ENCODE data around the gene ATN1.
"Not testable (repeated sequence)": the region's sequence is repeated elsewhere in the genome, so short reads cannot be mapped to it uniquely, and the experiment has no call there.

The ATN1 gene

DNA sequence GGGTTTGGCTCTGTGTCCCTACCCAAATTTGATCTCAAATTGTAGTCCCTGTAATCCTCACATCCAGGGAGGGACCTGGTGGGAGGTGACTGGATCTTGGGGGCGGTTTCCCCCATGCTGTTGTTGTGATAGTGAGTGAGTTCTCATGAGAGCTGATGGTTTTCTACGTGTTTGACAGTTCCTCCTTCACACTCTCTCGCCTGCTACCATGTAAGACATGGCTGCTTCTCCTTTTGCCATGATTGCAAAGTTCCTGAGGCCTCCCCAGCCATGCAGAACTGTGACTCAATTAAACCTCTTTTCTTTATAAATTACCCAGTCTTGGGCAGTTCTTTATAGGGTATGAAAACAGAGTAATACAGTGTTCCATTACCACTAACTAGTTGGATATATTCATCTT lies 33.4 kb upstream of the ATN1 start:
- Mint-ChIP-seq H3K4me1 (peaks cover 12% of the 10 kb centered on the region), H3K27ac (no peak overlapping the region), H3K4me3 (no peak overlapping the region), H3K36me3 (no peaks in the 10 kb centered on the region), H3K9me3 (no peaks in the 10 kb centered on the region), H3K27me3 (no peaks in the 10 kb centered on the region)

GRCh38 chr12:6896846-6897435 lies 30.8 kb upstream of the ATN1 start:
- no peak overlapping the region for H3K4me3 Mint-ChIP-seq
- no peaks in the 10 kb centered on the region for H3K36me3 Mint-ChIP-seq
- H3K27me3 Mint-ChIP-seq = no peaks in the 10 kb centered on the region
- no peak overlapping the region for H3K27ac Mint-ChIP-seq
- H3K4me1 Mint-ChIP-seq = peaks cover 5% of the 10 kb centered on the region
- no peaks in the 10 kb centered on the region for H3K9me3 Mint-ChIP-seq

- Mint-ChIP-seq H3K9me3 (no peaks in the 10 kb centered on the region), H3K36me3 (no peaks in the 10 kb centered on the region), H3K4me1 (peaks cover 8% of the 10 kb centered on the region), H3K4me3 (no peak overlapping the region), H3K27me3 (no peaks in the 10 kb centered on the region), H3K27ac (no peak overlapping the region)
Observed at GRCh38 chr12:6899427-6899826, 28.3 kb upstream of the ATN1 start.

DNA sequence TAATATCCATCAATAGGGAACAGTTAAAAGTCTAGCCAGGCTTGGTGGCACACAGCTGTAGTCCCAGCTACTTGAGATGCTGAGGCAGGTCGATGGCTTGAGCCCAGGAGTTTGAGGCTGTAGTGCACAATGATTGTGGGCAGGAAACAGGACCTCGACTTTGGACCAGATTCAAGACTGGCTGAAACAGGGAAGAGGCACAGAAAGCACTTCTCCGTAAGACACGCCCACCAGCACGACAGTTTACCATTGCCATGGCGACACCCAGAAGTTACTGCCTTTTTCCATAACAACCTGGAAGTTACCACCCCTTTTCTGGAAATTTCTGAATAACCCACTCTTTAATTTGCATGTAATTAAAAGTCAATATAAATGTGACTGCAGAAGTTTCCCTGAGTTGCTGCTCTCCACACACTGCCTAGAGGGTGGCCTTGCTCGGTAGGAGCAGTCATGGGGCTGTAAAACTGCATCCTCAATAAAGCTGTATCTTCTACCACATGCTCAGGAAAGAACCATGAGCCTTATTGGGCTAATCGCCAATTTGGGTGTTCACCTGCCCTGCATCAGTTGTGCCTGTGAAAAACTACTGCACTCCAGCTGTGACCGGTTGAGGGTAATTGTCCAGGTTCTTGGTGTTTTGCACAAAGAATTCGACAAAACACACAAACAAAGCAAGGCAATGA lies 27.8 kb upstream of the ATN1 start:
- Mint-ChIP-seq H3K27ac (no peak overlapping the region), H3K9me3 (no peaks in the 10 kb centered on the region)

DNA sequence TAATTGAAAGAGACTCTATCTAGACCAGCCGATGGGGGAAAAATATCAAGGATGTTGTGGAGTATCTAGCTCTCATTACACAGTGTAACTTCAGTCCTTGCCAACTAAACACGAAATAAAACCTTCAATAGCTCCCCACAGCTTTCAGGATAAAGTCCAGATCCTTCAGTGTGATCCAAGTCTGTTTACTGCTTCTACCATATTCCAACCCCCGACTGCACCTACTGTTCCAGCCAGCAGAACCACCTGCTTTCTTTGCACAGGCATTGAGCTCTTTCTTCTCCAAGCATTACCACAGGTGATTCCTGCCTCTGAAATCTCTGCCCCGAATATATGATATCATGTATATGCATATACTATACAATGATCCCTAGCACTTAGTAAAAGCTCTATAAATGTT lies 25.3 kb upstream of the ATN1 start:
- Mint-ChIP-seq H3K4me1 (peaks cover 8% of the 10 kb centered on the region), H3K9me3 (no peaks in the 10 kb centered on the region), H3K27ac (no peak overlapping the region), H3K27me3 (no peaks in the 10 kb centered on the region), H3K4me3 (no peak overlapping the region), H3K36me3 (no peaks in the 10 kb centered on the region)

More for the DNA sequence above, 27.8 kb upstream of the ATN1 start:
- Mint-ChIP-seq H3K27me3 (no peaks in the 10 kb centered on the region), H3K4me3 (no peak overlapping the region), H3K4me1 (peaks cover 8% of the 10 kb centered on the region), H3K36me3 (no peaks in the 10 kb centered on the region)

DNA sequence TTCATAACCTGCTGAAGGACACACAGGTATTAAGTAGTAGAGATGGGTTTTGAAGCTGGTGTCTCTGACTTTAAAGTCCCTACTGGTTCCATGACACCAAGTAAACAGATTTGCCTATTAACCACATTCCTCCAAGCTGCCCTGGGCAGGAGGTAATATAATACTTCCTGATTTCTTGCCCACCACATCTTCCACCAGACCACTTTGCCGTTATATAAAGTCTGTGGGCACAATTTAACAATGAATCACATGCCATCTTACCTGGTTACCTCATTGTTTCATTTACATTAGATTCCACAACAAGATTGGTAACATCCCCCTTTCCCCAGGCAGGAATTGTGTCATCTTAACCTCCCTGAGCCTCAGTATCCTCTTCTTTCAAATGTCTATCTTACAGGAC lies 24.0 kb upstream of the ATN1 start:
- no peaks in the 10 kb centered on the region for H3K36me3 Mint-ChIP-seq
- peaks cover 8% of the 10 kb centered on the region for H3K4me1 Mint-ChIP-seq
- H3K27me3 Mint-ChIP-seq = no peaks in the 10 kb centered on the region
- no peak overlapping the region for H3K27ac Mint-ChIP-seq
- H3K4me3 Mint-ChIP-seq = no peak overlapping the region
- H3K9me3 Mint-ChIP-seq = no peaks in the 10 kb centered on the region

DNA sequence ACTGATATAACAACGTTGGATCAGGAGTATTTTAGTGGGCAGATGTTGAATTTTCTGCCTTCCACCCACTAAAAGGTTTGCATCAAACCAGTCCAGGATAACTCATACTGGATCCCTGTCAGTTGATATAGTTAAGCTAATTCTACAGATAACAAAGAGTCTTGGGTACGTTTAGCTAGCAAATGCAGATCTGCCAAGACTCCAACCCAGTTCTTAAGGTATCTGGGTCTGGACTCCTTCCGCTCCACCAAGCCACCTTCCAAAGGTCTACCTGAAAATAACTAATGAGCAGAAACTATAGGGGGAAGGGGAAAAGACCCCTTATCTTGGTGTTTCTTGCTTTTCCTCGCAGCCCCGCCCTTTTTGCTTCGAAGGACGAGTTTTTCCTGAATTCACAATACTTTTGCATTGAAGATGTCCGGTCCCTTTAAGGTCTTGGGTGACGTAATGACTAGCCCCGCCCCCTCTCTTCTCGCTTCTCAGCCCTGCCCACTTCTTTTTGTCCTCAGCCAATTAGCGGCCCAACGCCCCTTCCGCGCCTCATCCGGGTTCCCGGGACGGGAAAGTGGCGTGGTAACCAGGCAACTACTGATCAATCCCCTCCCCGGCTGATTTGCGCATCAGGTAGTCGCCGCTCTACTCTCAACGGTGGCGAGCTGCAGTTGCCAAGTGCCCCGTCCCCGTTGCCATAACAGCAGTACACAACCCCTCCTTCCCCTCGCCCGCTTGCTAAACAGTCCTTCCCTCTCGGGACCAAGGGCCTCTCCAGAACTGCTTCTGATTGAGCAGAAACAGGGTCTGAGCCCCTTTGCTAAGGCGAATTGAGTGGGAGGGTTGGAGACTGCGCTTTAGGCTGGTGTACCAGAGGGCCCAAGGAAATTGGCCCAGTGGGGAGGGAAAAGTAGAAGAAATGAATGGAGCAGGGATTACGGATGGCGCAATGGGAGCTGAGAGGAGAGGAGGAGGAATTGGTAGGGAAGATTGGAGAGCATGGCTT lies 23.2 kb upstream of the ATN1 start, which contains the start of gene LRRC23:
Gene LRRC23 (plus strand): TSS at position 543 of the 997 bp plus-strand sequence. CDS start 812 bp downstream, outside the sequence.
- no peak within 1 kb of the TSS for H3K4me3 Mint-ChIP-seq

DNA sequence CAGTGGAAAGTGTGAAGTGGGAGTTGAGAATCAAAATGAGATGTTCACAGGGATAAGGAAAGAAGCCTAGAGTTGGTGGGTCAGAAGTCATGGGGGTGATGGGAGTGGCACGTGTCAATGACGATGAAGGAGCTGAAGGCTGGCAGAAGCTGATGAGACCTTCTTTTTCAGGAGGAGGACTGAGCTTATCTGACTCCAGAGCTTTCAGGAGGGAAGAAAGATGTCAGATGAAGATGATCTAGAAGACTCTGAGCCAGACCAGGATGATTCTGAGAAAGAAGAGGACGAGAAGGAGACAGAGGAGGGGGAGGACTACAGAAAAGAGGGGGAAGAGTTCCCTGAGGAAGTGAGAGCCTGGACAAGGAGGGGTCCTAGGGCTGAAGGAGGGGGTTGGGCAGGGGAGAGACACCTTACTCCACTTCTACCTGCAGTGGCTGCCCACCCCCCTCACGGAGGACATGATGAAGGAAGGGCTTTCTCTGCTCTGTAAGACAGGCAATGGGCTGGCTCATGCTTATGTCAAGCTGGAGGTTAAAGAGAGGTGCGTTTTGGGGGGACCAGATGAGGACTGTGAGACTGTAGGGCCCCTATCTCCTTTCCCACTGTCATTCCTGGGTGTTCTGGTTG lies 22.2 kb upstream of the ATN1 start:
- Mint-ChIP-seq H3K4me3 (no peak overlapping the region), H3K27me3 (no peaks in the 10 kb centered on the region), H3K4me1 (peaks cover 3% of the 10 kb centered on the region), H3K27ac (no peak overlapping the region), H3K36me3 (no peaks in the 10 kb centered on the region), H3K9me3 (no peaks in the 10 kb centered on the region)

More for the DNA sequence above, 23.2 kb upstream of the ATN1 start, which contains the start of gene LRRC23:
- H3K27ac Mint-ChIP-seq = no peak within 1 kb of the TSS
- no peaks in the 10 kb centered on the region for H3K9me3 Mint-ChIP-seq
- H3K4me1 Mint-ChIP-seq = peaks cover 5% of the 10 kb centered on the region
- H3K36me3 Mint-ChIP-seq = no peaks in the 10 kb centered on the region
- no peaks in the 10 kb centered on the region for H3K27me3 Mint-ChIP-seq

- H3K27me3 Mint-ChIP-seq, H3K27ac Mint-ChIP-seq, H3K36me3 Mint-ChIP-seq, H3K9me3 Mint-ChIP-seq, H3K4me3 Mint-ChIP-seq, H3K4me1 Mint-ChIP-seq: not testable (repeated sequence)
Observed at GRCh38 chr12:6908141-6908540, 19.6 kb upstream of the ATN1 start.

GRCh38 chr12:6909421-6910145 lies 18.2 kb upstream of the ATN1 start:
- no peaks in the 10 kb centered on the region for H3K36me3 Mint-ChIP-seq
- H3K4me3 Mint-ChIP-seq = no peak overlapping the region
- H3K27me3 Mint-ChIP-seq = no peaks in the 10 kb centered on the region
- peaks cover 15% of the 10 kb centered on the region for H3K4me1 Mint-ChIP-seq
- no peak overlapping the region for H3K27ac Mint-ChIP-seq
- H3K9me3 Mint-ChIP-seq = no peaks in the 10 kb centered on the region

GRCh38 chr12:6912164-6912935 lies 15.4 kb upstream of the ATN1 start:
- Mint-ChIP-seq H3K36me3 (no peaks in the 10 kb centered on the region), H3K4me1 (peaks cover 38% of the 10 kb centered on the region), H3K9me3 (no peaks in the 10 kb centered on the region), H3K27me3 (no peaks in the 10 kb centered on the region), H3K27ac (peak overlapping the region; percentile 77), H3K4me3 (peak overlapping the region; percentile 56)

DNA sequence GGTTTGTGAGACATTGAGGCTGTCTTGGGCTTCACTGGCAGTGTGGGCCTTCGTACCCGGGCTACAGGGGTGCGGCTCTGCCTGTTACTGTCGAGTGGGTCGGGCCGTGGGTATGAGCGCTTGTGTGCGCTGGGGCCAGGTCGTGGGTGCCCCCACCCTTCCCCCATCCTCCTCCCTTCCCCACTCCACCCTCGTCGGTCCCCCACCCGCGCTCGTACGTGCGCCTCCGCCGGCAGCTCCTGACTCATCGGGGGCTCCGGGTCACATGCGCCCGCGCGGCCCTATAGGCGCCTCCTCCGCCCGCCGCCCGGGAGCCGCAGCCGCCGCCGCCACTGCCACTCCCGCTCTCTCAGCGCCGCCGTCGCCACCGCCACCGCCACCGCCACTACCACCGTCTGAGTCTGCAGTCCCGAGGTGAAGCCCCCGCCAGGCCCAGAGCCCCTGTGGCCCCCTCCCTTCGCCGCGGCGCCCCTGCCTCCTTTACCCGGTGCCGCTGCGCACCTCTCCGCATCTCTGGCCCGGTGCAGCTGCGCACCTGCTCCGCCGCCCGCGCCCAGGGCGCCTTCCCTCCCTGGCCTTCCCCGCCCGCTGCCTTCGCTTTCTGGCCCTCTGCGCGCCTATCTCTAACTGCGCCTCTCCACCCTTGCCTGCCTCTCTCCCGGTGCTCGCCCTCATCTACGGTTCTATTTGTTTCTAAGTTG lies 13.4 kb upstream of the ATN1 start, which contains the start of gene ENO2:
Gene ENO2 (plus strand): TSS at position 335 of the 701 bp plus-strand sequence. CDS start 1,253 bp downstream, outside the sequence.
- Mint-ChIP-seq H3K9me3 (no peaks in the 10 kb centered on the region), H3K36me3 (no peaks in the 10 kb centered on the region), H3K27me3 (no peaks in the 10 kb centered on the region), H3K27ac (peak within 1 kb of the TSS; percentile 95), H3K4me3 (peak within 1 kb of the TSS; percentile 95), H3K4me1 (peaks cover 38% of the 10 kb centered on the region)

DNA sequence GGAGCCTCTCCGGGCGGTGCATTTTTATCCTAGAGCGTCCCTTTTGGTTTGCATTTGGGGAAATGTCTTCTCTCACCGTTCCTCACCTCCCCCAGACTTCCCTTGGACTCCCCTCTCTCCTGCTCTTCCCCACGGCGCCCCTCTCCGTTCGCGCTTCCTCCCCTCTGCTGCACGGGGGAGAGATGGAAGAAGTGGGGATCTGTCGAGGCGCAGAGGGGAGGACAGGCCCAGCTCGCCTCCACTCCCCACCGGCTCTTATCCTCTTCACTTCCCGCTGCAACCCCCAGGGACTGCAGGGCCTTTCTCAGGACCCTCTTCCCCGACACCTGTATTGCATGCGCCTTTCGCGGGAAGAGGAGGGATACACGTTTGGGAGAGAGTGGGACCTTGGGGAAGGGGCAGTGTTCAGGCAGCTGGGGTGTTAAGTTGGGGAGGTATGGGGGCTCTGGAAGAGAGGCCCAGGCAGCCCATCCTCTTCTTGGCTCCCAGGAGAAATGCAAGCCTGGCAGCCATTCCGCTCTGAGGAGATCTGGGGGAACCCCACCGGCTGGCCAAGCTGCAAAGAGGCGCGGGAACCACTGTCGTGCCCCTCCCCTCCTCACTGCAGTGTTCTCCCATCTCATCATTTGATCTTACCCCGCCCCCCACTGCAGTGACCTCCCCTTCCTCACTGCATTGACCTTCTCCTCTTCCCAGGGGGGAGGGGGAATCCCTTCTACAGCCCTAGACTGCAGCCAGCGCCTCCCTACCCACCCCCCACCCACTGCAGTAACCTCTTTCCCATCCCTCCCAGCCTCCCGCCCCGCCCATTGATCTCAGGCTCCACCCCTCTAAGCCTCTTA lies 12.6 kb upstream of the ATN1 start:
- peak overlapping the region; percentile 95 for H3K27ac Mint-ChIP-seq
- no peaks in the 10 kb centered on the region for H3K27me3 Mint-ChIP-seq
- H3K36me3 Mint-ChIP-seq = no peaks in the 10 kb centered on the region
- H3K4me1 Mint-ChIP-seq = peaks cover 38% of the 10 kb centered on the region
- peak overlapping the region; percentile 95 for H3K4me3 Mint-ChIP-seq
- H3K9me3 Mint-ChIP-seq = no peaks in the 10 kb centered on the region
